AG20443 (cell line): ENCODE measurements around the gene LCN9.
A peak's percentile ranks its signal among the peaks of the same experiment; 100 is the strongest.
"Not testable (repeated sequence)": the region's sequence is repeated elsewhere in the genome, so short reads cannot be mapped to it uniquely, and the experiment has no call there.

Experiments used
- DNase-seq: peaks from one replicate; pipeline ENCODE4 v3.0.0; 2012; ENCODE audit warnings: low spot score, mixed read lengths

Gene LCN9, protein sequence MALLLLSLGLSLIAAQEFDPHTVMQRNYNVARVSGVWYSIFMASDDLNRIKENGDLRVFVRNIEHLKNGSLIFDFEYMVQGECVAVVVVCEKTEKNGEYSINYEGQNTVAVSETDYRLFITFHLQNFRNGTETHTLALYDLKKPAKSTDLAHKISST

DNA sequence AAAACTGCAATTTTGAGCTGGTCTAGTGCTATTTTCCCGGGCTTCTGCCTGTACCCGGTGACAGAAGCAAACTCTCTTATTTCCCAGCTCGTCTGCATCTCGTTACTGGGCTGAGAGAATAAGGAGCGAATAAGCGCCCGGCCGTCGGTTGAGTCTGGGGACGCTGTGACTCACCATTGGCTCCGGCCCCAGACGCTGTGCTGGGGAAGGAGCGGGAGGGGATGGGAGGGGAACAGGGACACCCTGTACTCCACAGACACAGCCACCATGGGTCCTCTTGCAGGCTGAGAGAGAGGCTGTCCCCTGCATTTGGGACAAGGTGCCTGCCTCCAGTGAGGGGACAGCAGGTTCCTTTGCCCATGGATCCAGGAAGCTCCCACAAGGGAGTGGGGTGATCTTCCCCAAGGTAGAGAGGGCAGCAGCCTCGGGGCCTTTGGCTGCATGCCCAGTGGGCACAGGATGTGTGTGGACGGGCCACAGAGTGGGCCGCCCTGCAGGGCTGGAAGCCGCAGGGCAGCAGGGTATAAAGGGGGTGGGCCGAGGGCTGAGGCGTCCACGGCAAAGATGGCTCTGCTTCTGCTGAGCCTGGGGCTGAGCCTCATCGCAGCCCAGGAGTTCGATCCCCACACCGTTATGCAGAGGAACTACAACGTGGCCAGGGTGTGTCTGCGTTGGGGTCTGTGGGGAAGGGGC, at the start of gene LCN9:
Gene LCN9 (plus strand): TSS at position 552 of the 693 bp plus-strand sequence. CDS start 13 bp downstream, at position 565.
- peak; percentile 17 for DNase-seq

DNA sequence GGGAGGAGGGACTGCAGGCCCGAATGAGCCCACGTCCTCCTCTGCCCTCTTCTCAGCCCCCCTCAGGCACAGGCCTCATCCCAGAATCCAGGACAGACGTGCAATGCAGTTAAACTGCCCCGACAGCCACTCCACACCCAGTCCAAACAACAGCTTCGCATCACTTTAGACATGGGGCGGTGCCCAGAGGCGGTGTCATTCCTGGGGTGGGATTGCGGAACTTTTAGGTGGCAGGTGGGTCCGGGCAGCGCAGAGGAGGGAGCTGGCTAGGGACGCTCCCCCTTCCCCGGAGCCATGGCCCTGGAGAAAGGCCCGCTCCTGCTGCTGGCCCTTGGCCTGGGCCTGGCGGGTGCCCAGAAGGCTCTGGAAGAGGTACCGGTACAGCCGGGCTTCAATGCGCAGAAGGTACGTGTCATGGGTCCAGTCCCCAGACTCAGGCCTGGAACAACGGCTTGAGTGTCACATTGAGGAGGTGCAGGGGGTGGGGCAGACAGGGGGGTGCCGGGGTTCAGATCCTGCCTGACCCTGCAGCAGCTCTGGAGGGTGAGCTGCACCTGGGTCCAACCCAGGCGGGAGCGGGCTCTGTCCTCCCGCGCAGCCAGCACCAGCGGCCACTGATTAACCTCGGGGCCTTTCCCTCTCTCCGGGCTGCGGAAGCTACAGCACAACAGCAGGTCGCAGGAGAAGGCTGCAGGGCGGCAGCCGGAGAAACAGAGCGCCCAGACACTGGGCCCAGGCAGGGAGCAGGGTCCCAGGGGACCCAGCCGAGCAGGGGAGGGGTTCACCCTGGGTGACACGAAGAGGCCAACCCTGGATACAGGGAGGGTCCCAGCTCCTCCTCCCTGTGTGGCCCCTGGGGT, 48.9 kb upstream of the LCN9 start:
- no peak for DNase-seq

DNA sequence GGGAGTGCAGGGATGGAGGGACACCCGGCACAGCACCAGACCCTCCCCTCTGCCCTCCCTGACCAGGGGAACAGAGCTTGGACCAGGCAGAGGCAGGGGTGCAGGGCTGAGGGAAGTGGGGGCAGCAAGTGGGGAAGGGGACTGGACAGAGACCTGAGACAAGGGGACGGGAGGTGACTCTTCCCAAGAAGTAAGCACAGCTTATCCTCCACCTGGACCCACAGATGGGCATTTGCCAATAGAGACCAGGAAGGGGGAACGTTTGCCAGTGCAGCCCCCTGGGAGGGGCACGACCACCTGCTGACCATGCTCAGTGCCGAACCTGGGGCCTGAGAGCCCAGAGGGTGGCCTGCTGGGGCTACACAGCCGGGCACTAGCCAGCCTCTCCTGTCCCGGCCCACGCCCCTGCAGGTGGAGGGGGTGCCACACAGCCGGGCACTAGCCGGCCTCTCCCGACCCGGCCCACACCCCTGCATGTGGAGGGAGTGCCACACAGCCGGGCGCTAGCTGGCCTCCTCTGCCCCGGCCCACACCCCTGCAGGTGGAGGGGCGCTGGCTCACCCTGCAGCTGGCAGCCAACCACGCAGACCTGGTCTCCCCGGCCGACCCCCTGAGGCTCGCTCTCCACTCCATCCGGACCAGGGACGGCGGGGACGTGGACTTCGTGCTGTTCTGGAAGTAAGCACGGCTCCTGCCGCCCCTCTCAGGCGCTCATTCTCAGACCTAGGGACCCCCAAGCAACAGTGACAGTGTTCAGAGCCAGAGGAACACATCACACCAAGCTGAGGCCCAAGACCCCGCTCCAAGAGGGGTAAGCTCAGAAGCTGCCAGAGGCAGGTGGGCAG, 48.1 kb upstream of the LCN9 start:
- DNase-seq = no peak

DNA sequence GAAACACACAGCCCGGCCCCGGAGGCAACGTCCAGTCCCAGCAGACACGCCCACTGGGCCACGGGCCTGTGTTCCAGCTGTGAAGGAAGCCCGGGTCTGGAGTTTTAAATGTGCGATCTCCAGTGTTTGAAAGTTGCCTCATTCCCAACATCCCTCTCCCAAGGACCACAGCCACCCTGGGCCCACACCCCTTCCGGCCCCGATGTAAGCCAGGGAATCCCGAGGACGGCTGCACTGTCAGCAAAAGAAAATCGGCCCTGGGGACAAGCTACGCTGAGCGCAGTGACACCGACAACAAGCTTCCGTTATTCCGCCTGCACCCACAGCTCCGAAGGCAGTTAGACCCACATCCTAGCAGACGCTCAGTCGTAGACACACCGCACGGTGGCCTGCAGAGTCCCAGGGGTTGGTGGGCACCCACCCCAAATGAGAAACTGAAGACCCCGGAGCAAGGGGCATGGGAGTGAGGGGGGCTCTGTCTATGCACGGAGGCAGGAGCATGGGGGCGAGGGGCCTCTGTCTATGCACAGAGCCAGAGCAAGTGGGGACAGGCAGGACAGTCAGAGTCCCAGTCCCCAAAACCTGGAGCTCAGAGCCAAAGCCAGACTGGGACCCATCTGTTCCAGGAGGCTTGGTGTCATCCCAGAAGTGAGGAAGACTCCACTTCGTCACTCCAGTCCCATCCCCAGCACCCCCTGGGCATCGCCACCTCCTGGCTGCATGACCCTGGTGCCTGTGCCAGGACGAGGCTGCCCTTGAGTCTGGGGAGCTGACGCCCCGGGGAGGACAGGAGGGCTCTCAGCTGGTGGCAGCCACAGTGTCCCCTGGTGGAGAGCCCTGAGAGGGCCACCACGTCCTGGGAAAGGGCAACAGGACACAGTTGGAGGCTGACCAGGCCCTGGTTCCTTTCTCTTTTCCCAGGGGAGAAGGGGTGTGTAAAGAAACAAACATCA, 47.2 kb upstream of the LCN9 start:
- no peak for DNase-seq

DNA sequence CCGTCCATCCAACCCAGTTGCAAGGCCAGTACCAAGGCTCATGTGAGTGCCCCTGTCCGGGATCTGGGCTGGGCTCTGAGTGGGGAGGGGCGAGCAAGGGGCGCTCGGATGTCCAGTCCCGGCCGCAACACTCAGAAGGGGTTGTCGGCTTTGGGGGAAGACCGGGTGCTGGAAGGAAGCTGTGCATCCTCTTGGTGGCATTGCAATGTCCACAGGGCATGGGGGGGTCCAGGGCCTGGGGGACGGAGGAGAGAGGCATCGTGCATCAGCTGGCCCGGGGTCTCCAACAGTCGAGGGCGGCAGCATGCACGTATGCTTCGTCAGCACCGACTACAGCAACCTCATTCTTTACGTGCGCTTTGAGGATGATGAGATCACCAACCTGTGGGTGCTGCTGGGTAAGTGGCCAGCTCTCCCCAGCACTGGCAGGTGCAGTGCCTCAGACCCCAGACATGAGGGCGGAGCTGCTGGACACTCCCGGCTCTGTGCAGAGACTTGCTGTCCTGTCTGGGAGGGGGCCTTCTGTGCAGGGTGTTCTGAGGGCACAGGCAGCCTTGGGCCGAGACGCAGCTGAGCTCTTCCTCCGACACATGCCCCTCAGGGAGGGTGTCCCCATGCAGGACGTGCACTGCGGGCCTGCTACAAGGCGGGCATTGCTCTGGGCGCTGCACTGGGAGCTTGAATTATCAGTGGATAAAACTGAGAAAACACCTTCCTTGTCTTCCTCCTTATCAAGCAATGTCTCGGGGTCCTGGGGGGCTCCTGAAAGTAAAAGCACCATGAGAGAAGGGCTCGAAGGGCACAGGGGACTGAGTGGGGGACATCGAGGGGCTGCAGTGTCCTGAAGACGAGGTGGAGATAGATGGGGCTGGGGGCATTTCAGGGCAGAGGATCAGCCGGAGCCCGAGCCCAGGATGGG, 46.2 kb upstream of the LCN9 start:
- DNase-seq = no peak

DNA sequence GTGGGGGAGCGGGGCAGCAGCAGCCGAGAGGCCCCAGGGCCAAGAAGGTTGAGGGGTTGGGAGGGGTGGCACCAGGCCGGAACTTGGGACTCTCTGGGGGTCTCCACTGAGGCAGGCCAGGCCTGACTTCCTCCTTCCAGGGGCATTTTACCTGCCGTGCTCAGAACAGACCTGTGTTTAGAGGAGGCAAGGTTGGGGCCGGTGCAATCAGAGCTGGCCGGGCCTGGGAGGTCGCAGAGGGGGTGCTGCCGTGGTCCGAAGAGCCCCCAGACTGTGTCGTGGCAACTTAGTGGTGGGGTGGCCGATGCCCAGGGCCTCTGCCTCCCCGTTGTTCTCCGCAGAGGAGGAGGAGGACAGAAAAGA, 45.6 kb upstream of the LCN9 start:
- DNase-seq = no peak

DNA sequence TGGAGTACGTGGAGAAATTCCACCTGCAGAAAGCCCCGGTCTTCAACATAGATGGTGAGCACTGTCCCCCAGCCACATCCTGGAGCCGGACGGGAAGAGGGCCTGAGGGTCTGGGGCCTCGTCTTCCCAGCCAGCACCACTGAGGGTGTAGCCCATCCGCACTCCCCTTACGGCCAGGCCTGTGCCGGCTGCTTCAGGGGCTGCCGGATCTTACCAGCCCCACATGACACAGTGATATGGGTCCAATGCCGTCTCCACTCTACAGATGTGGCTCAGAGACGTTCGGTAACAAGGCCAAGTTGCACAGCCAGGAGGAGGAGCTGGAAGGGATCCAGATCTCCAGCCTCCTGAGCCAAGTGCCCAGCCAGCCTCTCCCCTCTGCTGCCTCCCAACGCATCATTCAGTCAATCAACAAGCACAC, 45.1 kb upstream of the LCN9 start:
- DNase-seq = no peak

DNA sequence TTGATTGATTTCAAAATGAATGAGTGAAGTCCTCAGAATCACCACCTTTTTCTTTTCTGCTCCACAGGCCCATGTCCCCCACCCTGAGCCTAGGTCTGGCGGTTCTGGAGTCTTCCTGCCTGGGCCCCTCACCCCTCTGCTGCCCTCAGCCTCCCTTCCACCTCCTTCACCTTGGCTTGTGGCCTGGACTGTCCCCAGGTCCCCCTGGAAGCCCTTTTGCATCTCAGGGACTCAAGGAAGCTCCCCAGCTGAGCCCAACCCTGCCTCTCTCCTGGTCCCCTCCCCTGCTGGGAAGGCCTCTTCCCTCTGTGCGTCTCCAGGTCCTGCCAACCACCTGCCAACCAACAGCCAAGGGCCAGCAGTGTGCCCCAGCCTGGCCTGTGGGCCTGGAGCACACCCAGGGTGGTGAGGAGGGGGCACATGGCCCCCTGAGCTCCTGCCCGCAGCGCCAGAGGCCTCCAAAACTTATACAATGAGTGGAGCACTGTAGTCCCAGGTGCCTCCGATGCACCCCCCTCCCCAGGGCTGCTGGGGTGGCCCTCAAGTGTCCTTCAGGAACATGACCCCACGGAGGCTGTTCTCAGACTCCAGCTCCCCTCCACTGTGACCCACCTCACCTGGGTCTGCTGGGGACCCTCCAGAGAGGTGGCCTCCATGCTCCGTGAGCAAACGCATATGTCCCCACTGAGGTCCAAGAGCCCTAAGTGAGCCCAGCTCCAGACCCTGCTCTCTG, 44.1 kb upstream of the LCN9 start:
- no peak for DNase-seq

DNA sequence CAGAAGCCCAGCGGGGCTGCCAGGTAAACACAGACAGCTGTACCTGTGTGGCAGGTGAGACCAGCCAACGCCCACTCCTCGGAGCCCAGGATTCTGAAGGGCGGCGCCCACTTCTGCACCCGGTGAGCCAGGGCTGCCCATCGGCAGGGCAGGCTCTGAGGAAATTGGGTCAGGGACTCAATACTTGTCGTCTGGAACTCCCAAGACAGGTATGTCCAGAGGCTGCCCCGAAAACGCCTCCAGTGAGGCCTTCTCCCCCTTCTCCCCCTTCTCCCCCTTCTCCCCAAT, 43.6 kb upstream of the LCN9 start:
- no peak for DNase-seq

DNA sequence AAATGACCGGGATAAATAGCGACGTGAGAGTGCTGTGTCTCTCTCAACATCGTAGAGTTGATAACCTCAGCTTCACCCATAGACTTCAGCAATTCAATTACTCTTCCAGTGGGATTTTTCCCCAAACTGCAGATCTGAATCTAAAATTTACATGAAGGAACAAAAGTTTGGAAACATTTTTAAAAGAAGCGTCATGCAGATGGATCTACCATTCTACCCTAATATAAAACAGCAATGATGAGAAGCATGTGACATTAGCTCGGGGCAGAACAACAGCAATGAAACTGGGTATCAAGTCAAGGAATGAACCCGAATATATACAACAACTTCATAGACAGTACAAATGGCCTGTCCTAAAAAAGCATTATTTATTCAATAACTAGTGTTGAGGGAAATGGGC, 42.6 kb upstream of the LCN9 start:
- no peak for DNase-seq

DNA sequence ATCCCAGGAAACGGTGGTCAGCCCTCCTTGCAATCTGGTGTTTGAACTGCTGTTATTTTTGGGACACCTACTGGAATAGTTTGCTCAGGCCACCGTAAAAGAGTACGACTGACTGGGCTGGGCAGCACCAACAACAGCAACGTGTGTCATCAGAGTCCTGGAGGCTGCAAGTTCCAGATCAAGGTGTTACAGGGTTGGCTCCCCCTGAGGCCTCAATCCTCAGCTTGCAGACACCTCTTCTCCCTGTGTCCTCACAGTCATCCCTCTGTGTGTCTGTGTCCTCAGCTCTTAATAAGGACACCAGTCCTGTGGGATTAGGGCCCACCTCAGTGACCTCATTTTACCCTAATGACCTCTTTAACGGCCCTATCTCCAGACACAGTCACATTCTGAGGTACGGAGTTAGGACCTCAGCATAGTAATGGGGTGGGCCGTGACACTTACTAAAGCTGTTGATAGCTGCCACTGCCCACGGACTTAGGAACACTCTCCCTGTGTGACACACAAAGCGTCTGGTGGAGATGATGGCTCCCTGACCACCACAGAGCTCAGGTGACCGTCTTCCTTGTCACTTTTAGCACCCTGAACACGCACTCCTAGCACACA, 40.6 kb upstream of the LCN9 start:
- no peak for DNase-seq

DNA sequence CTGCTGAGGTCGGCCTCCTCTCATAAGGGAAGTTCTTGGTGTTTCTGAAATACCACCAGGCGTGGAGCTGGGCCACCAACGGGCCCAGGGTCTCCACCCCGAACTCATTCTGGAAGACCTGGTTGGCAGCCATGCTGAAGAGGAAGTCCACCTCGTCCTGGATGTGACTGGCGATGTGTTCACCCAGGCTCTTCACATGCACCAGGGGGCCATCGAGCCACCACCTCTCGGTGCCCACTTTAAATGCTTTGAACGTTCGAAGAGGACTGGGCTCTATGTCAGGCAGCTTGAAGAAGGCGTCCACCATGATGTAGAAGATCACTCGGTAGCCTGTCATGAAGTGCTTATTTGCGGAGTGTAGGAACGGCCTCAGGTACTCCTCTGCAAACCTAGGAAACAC, 38.8 kb upstream of the LCN9 start:
- no peak for DNase-seq

DNA sequence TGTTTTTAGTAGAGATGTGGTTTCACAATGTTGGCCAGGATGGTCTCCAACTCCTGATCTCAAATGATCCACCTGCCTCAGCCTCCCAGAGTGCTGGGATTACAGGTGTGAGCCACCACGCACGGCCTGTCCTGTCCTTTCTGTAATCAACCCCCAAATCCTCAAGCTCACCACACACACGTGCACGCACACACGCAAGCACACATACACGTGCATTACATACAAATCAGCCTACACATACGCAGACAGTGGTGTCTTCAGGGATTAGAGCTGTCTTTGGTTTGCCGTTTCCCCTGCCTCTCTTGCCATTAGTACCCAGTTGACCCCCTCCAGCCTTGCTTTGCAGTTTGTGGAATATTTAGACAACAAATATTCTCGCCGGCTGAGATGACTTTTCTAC, 30.3 kb upstream of the LCN9 start:
- no peak for DNase-seq

DNA sequence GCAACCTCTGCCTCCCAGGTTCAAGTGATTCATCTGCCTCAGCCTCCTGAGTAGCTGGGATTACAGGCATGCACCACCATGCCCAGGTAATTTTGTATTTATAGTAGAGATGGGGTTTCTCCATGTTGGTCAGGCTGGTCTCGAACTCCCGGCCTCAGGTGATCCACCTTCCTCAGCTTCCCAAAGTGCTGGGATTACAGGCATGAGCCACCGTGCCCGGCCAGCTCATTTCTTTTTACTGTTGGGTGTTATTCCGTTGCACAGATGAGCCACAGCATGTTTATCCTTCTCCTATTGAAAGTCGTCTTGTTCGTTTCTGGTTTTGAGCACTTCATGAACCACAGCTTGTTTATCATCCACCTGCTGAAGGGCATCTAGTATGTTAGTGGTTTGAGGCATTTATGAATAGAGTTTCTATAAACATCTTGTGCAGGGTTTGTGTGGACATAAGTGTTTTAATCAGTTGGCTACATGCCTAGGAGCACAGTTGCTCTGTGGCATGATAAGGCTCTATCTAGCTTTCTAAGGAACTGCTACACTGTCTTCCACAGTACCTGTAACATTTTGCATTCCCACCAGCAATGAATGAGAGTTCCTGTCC, 26.1 kb upstream of the LCN9 start:
- not testable (repeated sequence) for DNase-seq

DNA sequence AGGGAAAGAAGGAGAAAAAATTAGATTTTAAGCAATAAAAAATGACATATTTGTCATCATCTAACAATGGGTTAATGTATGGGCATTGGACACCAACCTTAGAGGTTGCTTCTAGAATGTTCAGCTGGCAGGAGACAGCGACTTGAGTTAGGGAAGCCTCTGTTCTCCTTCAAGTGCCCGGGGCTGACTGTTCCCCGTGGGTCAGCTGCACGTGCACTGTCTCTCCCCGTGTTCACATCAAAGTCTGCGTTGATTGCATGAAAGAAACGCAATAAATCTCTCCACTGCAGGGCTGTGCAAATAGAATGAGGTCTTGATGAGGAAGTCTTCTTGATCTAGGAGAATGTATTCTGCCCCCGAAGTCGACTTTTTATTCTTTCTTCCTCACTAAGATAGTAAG, 23.9 kb upstream of the LCN9 start, which contains the start of gene GLT6D1:
Gene GLT6D1 (minus strand): TSS at position 345 of the 400 bp plus-strand sequence. CDS start 353 bp downstream, outside the sequence.
- no peak for DNase-seq

DNA sequence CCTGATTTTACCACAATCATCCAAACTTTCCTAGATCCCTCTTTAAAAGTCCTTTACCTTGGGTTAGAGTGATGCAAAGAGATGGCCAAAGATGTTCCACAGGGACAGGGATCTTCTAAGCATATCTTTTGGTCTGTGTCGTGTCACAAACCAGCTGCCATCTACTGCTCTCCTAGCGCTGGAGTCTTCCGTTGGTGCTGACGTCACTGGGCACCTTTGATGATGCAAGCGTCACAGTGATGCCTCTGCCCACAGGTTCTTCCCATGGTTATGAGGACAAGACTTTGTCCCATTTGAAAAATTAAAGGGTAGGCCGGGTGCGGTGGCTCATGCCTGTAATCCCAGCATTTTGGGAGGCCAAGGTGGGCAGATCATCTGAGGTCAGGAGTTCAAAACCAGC, 22.1 kb upstream of the LCN9 start:
- no peak for DNase-seq

DNA sequence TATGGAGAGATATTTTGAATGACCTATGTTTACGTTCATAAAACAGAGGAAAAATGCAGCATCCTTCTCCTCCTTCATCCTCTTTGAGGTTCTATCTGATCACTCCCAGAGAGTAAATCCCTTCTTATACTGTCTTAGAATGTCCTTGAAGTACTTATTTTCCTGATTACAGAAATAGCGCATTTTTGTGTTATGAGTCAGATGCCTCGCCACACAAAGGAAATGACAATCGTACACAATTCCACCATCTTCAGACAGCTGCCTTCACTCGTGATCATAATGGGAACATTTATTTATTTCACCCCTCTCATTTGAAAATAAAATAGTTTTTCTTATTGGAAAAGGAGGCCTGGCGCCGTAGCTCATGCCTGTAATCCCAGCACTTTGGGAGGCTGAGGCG, 21.4 kb upstream of the LCN9 start:
- DNase-seq = no peak

DNA sequence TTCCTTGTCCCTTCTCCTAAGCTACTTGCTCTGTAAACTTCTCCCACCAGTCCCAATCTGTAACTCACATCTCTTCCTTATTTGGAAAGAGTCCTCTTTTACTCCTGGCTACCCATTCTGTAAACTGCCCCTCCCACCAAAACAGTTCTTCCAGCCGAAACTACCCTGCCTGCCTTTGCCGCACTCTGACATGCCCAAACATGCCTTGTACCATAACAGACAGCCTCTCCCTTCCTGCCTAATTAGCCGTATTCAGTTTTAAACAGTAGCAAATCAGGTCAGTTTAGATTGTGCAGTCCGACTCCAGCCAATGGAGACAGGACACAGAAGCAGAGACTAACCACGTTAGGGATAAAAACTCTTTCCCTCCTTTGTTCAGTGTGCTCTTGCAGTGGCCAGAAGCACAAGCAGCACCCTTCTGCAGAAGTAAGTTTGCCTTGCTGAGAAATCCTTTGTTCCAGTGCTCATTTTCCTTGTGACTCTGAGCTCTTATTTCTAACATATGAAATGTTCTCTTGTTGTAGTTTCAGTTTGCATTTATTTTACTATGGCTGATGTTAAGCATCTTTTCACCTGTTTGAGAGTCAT, 18.4 kb upstream of the LCN9 start:
- DNase-seq = no peak
